A673 (cell line): Measurements from ENCODE around the gene USP53. TPM values are rescaled to one million over a fixed set of nuclear protein-coding genes. Genes with fewer than 3 reads are reported as not detected.
A peak's percentile ranks its signal among the peaks of the same experiment; 100 is the strongest.

Experiments
- BruUV-seq: library from RNA; stranded (reverse); fragments of 400-500 nt; replicated peaks from 2 replicates; lab custom pipeline; 2021; lab: Mats Ljungman, UMichigan
- CTCF ChIA-PET: fragments of 300-600 bp; sonication (Branson Sonifier 250); formaldehyde crosslinking; loops from one replicate; lab custom pipeline; 2022; ENCODE audit warnings: antibody characterized with exemption; lab: Charles Lee
- POLR2A ChIA-PET: fragments of 300-600 bp; sonication (Branson Sonifier 250); formaldehyde crosslinking; loops from one replicate; lab custom pipeline; 2022; ENCODE audit warnings: antibody characterized with exemption; ENCODE audit not compliant: low non-redundant PET; lab: Charles Lee
- DNase-seq: peaks from one replicate; pipeline ENCODE4 v3.0.0-alpha.2; 2015; ENCODE audit warnings: low spot score
- H3K27ac ChIP-seq: fragments of 200-600 bp; sonication (generic); 2 replicates; pipeline ENCODE4 v1.5.1; 2016; ENCODE audit warnings: mixed run types, low read depth, mild to moderate bottlenecking, mixed read lengths, antibody characterized with exemption, low read length; ENCODE audit not compliant: poor library complexity, severe bottlenecking
- H3K27me3 ChIP-seq: fragments of 200-600 bp; sonication (generic); replicated peaks from 2 replicates; pipeline ENCODE4 v1.6.1; 2017; ENCODE audit warnings: mixed run types, low read depth, mild to moderate bottlenecking, mixed read lengths, antibody characterized with exemption, low read length; ENCODE audit not compliant: insufficient read depth, poor library complexity
- H3K36me3 ChIP-seq: fragments of 200-600 bp; sonication (generic); 2 replicates; pipeline ENCODE4 v1.6.1; 2016; ENCODE audit warnings: mixed run types, mild to moderate bottlenecking, mixed read lengths, antibody characterized with exemption, low read length; ENCODE audit not compliant: insufficient read depth, poor library complexity, severe bottlenecking
- H3K4me1 ChIP-seq: fragments of 200-600 bp; sonication (generic); 2 replicates; pipeline ENCODE4 v1.6.1; 2017; ENCODE audit warnings: mixed run types, mild to moderate bottlenecking, mixed read lengths, antibody characterized with exemption, low read length; ENCODE audit not compliant: insufficient read depth, poor library complexity, severe bottlenecking
- H3K4me3 ChIP-seq: fragments of 200-600 bp; sonication (generic); 2 replicates; pipeline ENCODE4 v1.5.1; 2016; ENCODE audit warnings: low read depth, mixed run types, mild to moderate bottlenecking, mixed read lengths, low read length; ENCODE audit not compliant: poor library complexity, severe bottlenecking
- H3K9me3 ChIP-seq: fragments of 200-600 bp; sonication (generic); 2 replicates; pipeline ENCODE4 v1.6.1; 2016; ENCODE audit warnings: mixed run types, low read depth, mild to moderate bottlenecking, mixed read lengths, antibody characterized with exemption, low read length; ENCODE audit not compliant: poor library complexity, severe bottlenecking
- EZH2 ChIP-seq: fragments of 200-600 bp; sonication (generic); IDR thresholded peaks from 2 replicates; pipeline ENCODE4 v1.6.1; 2017; ENCODE audit warnings: borderline replicate concordance, low read depth, mild to moderate bottlenecking, mixed read lengths, antibody characterized with exemption, low read length; ENCODE audit not compliant: poor library complexity, severe bottlenecking
- intact Hi-C: fragments of 100-400 bp; cut with micrococcal nuclease; formaldehyde crosslinking; loops from one replicate; pipeline ENCODE4 v1.10.0; 2022; ENCODE audit not compliant: unreplicated experiment
- total RNA-seq: library from RNA; stranded (reverse); gene quantifications from 2 replicates; pipeline ENCODE4 v1.2.3, GENCODE V29; 2021
- TF ChIP-seq, protein P1 (sequence below): fragments of 300-800, 200-600 bp; sonication (generic); conservative IDR thresholded peaks from 2 replicates; pipeline ENCODE4 v1.5.1; 2017; ENCODE audit warnings: low read depth, mild to moderate bottlenecking, antibody characterized with exemption, low read length, moderate library complexity, mixed read lengths

The USP53 gene
- total RNA-seq, 1 experiment from 2014 or later = 12.2 TPM

- intact Hi-C loops = loop anchor here (5.0 kb wide), 1 partner anchor 171 kb away; no protein-coding TSS in a partner anchor
These were observed 572 bp downstream of the USP53 start for GRCh38 chr4:119212964-119213606.

DNA sequence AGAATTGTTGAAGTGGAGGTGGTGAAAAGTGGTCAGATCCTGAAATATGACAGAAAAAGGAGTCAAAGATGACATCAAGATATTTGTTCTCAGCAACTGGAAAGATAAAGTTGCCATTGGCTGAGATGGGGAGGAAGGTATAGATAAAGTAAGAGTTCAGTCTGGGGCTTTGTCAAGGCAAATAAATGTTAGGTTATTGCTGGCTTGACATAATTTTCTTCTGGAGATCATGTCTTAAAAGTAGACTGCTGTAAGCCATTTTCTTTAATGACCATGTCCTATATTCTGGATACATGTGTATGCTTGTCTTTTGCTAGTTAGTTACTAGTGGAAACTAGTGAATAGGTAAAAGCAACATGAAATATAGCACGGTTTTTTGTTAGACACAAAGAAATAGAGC, 5.6 kb downstream of the USP53 start:
- TF ChIP-seq, protein P1, sequence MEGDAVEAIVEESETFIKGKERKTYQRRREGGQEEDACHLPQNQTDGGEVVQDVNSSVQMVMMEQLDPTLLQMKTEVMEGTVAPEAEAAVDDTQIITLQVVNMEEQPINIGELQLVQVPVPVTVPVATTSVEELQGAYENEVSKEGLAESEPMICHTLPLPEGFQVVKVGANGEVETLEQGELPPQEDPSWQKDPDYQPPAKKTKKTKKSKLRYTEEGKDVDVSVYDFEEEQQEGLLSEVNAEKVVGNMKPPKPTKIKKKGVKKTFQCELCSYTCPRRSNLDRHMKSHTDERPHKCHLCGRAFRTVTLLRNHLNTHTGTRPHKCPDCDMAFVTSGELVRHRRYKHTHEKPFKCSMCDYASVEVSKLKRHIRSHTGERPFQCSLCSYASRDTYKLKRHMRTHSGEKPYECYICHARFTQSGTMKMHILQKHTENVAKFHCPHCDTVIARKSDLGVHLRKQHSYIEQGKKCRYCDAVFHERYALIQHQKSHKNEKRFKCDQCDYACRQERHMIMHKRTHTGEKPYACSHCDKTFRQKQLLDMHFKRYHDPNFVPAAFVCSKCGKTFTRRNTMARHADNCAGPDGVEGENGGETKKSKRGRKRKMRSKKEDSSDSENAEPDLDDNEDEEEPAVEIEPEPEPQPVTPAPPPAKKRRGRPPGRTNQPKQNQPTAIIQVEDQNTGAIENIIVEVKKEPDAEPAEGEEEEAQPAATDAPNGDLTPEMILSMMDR = no peak
- no peak for TF ChIP-seq EZH2
- no peak overlapping the region for H3K27ac ChIP-seq
- DNase-seq = no peak
- peaks cover 2% of the 10 kb centered on the region for H3K9me3 ChIP-seq
- POLR2A ChIA-PET = no interaction called here
- intact Hi-C loops = no loop called here
- H3K4me1 ChIP-seq = peaks cover 6% of the 10 kb centered on the region
- CTCF ChIA-PET = no interaction called here
- no TSS peak for BruUV-seq
- H3K36me3 ChIP-seq = no peaks in the 10 kb centered on the region
- no peak overlapping the region for H3K4me3 ChIP-seq
- no peaks in the 10 kb centered on the region for H3K27me3 ChIP-seq

More at GRCh38 chr4:119212964-119213606, 572 bp downstream of the USP53 start:
- H3K27ac ChIP-seq = peak overlapping the region; percentile 77
- CTCF ChIA-PET = no interaction called here
- BruUV-seq = TSS peak; percentile 38
- H3K27me3 ChIP-seq = no peaks in the 10 kb centered on the region
- peaks cover 6% of the 10 kb centered on the region for H3K4me1 ChIP-seq
- H3K9me3 ChIP-seq = no peaks in the 10 kb centered on the region
- H3K4me3 ChIP-seq = peak overlapping the region; percentile 62
- peak; percentile 89 for DNase-seq
- TF ChIP-seq, protein P1 = peak; percentile 49
- no peak for TF ChIP-seq EZH2
- H3K36me3 ChIP-seq = no peaks in the 10 kb centered on the region
- POLR2A ChIA-PET = interaction anchor here (0.6 kb wide), 1 partner anchor 1027 kb away, joined by 3 read pairs; no protein-coding TSS in a partner anchor

- Histone ChIP-seq H3K9me3 (peaks cover 2% of the 10 kb centered on the region), H3K27me3 (no peaks in the 10 kb centered on the region), H3K36me3 (no peaks in the 10 kb centered on the region), H3K4me1 (no peaks in the 10 kb centered on the region), H3K27ac (no peak overlapping the region), H3K4me3 (no peak overlapping the region)
- intact Hi-C loops = no loop called here
- no peak for TF ChIP-seq EZH2
- TF ChIP-seq, protein P1 = no peak
- BruUV-seq = no TSS peak
- CTCF ChIA-PET = no interaction called here
- DNase-seq = no peak
- POLR2A ChIA-PET = no interaction called here
These were observed 8.9 kb downstream of the USP53 start for GRCh38 chr4:119221412-119221811.
